HG02870 (cell line): ENCODE results near the gene DENND1C.

Source experiments
- ATAC-seq: cut with Tn5 transposase; IDR thresholded peaks from one replicate; pipeline ENCODE4 v1.9.1; 2021; ENCODE audit warnings: mild to moderate bottlenecking, moderate library complexity; ENCODE audit not compliant: unreplicated experiment

The DENND1C gene, protein sequence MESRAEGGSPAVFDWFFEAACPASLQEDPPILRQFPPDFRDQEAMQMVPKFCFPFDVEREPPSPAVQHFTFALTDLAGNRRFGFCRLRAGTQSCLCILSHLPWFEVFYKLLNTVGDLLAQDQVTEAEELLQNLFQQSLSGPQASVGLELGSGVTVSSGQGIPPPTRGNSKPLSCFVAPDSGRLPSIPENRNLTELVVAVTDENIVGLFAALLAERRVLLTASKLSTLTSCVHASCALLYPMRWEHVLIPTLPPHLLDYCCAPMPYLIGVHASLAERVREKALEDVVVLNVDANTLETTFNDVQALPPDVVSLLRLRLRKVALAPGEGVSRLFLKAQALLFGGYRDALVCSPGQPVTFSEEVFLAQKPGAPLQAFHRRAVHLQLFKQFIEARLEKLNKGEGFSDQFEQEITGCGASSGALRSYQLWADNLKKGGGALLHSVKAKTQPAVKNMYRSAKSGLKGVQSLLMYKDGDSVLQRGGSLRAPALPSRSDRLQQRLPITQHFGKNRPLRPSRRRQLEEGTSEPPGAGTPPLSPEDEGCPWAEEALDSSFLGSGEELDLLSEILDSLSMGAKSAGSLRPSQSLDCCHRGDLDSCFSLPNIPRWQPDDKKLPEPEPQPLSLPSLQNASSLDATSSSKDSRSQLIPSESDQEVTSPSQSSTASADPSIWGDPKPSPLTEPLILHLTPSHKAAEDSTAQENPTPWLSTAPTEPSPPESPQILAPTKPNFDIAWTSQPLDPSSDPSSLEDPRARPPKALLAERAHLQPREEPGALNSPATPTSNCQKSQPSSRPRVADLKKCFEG

DNA sequence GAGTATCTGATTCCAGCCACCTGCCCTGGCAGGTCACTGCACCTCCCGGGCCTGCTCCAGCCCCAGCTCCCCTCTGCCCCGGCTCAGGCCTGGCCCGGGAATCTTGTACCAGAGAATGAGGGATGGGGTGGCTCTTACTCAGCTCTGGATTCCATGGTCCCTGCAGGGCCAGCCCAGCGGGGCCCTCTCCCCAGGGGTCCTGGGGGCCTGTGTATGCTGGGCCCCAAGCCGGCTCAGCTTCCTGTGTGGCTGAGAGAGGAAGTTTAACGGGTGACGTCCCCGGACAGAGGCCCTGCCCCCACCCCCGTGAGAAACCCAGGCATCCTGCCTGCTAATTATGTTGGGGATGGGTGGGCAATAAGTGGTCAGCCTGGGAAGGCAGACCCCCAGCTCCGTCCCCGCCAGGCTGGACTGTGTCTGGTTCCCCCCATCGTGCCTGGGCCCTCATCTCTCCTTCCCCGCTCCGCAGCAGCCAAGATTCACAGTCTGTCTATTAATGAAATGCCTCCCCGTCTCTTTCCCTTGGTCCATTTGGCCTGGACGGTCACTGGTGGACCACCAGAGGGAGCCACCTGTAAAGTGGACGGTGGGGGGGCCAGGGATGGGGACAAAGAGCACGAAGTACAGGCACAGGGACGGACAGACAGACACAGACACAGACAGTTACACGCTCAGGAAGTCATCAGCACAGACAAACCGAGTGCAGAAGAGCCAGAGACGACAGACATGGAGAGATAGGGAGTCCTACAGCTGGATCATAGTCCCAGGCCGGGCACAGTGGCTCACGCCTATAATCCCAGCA, at the start of gene DENND1C:
DENND1C (minus strand) TSS at position 247 of the 802 bp plus-strand sequence; CDS start at position 155, 92 bp downstream.
- ATAC-seq, result no peak

DNA sequence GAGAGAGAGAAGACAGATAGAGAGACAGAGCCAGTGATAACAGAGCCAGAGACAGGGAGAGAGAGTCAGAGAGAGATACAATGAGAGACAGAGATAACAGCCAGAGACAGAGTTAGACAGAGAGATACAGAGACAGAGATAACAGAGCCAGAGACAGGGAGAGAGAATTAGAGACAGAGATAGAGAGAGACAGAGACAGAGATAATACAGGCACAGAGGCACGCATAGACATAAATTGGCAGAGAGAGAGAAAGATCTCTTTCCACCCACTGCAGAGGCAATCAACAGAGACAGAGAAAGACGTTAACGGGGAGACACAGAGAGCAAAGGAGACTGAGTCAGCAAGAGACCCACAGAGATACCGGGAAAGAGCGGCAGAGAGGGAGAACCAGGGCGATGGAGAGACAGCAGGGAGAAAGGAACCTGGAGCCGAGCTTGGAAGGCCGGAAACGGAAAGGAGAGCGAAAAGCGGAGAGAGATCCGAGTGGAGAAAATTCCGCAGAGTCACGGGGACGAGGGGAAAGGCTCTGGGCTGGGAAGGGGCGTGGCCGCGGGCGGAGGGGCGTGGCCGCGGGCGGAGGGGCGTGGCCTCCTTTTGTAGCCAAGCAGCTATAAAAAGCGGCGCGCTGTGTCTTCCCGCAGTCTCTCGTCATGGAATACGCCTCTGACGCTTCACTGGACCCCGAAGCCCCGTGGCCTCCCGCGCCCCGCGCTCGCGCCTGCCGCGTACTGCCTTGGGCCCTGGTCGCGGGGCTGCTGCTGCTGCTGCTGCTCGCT, 49.0 kb upstream of the DENND1C start, which contains the start of gene TNFSF9:
TNFSF9 (plus strand) TSS at position 641 of the 777 bp plus-strand sequence; CDS start at position 652, 11 bp downstream.
- peak; percentile 24 for ATAC-seq

DNA sequence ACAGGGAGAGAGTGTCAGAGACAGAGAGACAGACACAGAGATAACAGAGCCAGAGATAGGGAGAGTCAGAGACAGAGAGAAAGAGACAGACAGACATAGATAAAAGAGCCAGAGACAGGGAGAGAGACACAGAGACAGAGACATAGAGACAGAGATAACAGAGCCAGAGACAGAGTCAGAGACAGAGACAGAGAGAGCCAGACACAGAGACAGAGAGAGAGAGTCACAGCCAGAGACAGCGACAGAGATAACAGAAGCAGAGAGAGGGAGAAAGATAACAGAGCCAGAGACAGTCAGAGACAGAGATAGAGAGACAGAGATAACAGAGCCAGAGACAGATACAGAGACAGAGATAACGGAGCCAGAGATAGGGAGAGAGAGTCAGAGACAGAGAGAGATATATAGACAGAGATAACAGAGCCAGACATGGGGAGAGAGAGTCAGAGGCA, 48.4 kb upstream of the DENND1C start:
- ATAC-seq, result no peak

DNA sequence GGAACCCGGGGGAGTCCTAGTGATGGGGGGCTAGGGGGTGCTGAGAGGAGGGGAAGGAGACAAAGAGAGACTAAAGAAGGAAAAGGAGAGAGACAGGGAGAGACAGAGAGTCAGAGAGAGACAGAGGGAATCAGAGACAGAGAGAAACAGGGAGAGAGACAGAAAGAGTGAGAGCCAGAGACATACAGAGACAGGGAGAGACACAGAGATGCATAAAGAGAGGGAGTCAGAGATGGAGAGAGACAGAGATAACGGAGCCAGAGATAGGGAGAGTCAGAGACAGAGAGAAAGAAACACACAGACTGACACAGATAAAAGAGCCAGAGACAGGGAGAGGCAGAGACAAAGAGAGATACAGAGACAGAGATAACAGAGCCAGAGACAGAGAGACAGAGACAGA, 47.8 kb upstream of the DENND1C start:
- ATAC-seq, result no peak

DNA sequence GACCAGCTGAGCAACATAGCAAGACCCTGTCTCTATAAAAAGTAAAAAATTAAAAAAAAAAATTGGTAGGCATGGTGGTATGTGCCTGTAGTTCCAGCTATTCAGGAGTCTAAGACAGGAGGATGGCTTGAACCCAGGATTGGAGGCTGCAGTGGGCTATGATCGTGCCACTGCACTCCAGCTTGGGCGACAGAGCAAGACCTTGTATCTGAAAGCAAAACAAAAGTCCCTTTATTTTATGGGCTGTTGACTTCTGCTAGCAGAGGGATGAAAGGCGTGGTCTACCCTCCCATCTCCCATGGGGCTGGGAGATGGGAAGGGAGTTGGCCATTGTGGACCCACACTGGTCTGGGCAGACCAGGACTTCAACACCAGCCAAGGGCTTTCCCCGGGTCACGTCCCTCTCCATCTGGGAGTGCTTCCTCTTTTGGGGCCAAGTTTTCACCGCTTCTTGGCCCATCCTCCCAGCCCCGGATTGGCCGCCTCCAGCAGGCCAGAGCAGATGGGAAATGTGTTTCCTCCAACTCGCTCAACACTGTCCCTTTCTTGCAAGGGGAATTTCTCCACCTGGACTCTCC, 47.0 kb upstream of the DENND1C start:
- no peak for ATAC-seq

DNA sequence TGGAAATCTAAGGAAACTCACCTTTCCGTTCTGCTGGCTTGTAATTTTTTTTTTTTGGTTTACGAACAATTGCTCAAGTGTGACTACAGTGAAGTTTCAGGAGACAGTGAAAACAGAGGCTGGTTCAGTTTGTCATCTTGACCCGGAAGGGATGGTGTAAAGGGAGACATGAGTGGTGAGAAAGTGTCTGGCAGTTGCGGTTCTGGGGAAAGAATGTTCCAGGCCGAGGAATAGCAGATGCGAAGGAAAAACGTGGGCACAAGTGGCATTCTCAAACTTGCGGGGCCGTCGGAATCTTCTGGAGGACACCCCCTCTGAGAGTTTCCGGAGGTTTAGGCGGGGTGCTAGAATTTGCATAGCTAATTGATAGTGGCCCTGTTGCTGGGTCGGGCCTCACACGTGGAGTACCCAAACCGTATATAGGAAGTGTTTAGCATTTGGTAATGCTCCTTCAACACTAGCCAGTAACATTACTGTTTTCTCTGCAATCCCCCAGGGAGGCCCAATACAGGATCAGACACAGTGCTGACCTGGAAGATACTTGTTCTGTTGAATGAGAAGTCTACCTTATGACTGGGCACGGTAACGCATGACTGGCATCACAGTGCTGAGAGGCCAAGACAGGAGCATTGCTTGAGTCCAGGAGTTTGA, 46.4 kb upstream of the DENND1C start:
- ATAC-seq, result peak; percentile 35

DNA sequence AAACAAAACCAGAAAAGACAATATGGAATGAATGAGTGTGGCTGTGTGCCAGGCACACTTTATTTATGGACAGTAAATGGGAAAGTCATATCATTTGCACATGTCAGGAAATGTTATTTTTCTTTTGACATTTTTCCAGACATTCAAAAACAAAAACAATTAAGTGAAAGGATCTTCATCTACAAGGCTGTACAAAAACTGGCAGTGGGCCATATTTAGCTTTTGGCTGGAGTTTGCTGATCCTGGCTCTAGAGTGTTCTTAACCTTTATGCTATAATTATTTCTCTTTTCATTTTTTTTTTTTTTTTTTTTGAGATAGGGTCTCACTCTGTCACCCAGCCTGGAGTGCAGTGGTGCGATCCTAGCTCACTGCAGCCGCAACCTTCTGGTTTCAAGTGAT, 42.7 kb upstream of the DENND1C start:
- ATAC-seq, result no peak

DNA sequence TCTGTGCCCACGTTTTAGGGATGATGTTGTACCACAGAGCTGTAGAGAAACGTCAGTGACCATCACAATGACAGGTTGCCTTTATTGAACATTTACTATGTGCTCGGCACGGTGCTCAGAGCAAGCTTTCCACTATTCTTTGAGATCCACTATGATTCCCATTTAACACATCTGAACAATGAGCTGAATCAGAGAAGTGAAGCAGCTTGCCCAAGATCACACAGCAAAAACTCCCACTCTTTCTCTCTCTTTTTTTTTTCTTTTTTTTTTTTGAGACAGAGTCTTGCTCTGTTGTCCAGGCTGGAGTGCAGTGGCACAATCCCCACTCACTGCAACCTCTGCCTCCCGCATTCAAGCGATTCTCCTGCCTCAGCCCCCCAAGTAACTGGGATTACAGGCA, 41.1 kb upstream of the DENND1C start:
- no peak for ATAC-seq

DNA sequence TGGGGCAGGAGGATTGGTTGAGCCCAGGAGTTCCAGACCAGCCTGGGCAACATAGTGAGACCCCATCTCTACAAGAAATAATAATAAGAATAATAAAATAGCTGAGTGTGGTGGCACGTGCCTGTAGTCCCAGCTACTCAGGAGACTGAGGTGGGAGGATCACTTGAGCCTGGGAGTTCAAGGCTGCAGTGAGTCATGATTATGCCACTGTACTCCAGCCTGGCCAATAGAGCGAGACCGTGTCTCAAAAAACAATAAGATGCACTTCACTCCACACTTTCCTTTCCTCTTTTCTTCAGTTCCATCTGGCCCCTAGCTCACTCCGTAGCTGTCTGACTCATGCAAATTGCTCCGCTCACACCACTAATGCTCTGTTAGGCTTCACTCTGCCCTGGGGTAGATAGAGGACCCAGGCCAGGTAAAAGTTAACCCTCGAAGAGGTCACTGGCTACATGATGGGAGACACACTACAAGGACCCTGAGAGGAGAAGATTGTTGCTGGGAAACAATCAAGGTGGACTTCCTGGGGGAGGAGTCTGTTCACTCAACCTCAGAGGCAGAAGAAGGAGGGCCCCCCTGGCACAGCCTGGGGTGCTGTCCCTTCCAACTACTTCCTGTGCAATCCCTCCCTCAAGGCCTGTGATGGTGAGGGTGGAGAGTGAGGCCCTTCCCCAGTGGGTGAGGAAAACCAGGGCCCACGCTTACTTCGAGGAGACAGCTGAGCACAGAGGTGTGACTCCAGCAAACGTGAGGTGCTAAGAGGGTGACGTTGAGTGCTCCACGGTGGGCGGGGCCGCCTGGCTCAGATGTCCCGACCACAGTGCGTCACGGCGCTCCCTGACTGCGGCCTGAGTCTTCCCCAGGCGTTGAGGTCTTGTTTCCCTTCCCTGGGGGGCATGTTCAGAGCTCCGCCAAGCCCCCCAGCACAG, 40.4 kb upstream of the DENND1C start:
- peak; percentile 42 for ATAC-seq

DNA sequence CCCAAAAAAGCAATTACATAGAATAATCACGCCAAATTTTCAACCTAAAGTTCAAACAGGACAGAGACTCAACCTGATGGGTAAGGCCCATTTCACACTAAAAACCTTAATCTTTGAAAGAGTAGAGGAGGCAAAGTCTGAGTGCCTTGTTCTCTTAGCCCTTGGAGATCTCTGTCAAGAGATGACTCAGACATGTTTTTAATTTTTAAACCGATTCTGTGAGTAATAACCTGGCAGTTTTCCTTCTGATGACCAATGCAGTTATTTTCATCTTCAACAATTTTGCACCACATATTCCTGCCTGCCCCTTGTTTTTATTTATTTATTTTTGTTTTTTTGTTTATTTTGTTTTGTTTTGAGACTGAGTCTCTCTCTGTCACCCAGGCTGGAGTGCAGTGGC, 37.7 kb upstream of the DENND1C start:
- ATAC-seq, result no peak

DNA sequence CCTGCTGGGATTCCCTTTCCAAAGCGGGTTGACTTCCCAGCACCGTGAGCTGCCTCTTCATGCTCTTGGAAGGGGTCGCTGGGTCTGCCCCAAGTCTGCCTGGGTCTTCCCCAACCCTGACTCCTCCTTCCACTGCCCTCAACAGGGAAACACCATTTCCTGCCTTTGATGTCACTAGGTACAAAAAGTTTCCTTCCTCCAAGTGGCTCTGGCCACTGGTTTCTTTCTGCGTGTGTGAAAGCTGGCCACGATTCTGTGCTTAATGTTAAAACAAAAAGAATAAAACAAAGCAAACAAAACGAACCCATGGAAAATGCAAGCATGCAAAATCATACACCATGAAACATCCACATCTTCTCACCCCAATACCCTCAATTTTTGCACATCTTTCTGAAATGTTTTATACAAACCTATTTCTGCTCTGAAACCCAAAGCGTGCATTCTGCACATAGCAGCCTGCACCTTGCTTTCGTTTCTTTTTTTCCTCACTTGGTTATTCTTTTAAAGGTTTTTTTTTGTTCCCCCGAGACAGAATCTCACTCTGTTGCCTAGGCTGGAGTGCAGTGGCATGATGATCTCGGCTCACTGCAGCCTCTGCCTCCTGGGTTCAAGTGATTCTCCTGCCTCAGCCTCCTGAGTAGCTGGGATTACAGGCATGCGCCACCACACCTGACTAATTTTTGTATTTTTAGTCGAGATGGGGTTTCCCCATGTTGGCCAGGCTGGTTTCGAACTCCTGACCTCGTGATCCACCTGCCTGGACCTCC, 36.7 kb upstream of the DENND1C start:
- ATAC-seq, result no peak

DNA sequence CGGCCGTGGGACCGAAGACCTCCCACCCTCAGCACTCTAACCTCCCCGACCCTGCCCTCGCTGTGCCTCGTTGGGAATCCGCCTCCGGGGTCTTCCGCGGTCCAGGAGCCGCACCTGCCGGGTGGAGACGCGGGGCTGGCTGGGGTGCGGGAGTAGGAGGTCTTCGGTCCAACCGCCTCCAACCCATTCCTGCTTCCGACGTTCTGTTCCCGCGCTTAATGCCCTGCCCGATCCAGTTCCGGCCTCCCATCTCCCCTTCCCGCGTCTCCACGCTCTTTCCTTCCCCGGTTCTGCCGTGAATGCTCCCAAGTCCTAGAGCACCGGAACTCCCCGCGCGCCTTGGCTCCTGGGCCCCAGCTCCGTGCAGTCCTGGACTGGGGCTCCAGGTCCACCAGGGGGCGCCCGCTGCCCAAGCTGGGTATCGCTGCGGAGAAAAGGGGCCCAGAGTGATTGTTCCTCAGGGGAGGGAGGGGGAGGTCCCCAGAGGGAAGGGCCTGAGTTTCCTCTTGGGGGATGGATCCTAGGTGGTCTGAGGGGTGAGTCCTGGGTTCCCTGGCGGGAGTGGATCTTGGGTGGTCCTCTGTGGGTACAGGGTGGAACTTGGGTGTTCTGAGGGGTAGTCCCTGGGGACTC, 35.2 kb upstream of the DENND1C start:
- ATAC-seq, result peak; percentile 30

DNA sequence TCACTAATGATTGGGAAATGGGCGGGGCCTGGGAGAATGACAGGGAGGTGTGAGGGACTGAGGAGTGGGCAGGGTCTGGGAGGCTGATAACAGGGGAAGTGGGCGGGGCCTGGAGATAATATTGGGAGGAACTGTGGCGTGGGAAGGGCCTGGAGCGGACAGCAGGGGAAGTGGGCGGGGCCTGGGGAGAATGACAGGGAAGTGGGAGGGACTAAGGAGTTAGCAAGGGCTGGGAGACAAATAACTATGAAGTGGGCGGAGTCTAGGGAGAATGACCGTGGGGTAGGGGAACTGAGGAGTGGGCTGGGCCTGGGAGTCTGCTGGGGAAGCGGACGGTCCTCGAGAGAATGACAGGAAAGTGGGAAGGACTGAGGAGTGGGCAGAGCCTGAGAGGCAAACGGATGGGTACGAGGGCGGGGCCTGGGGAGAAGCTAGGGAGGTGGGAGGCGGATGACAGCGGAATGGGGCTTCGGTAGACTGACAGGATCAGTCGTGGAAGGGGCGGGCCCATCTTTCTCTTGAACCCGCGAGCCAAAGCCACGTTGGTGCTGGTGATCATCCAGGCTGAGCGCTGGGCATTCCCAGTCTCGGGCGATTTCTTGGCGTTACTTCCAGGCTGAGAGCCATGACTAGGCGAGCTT, 34.6 kb upstream of the DENND1C start:
- ATAC-seq, result peak; percentile 45

DNA sequence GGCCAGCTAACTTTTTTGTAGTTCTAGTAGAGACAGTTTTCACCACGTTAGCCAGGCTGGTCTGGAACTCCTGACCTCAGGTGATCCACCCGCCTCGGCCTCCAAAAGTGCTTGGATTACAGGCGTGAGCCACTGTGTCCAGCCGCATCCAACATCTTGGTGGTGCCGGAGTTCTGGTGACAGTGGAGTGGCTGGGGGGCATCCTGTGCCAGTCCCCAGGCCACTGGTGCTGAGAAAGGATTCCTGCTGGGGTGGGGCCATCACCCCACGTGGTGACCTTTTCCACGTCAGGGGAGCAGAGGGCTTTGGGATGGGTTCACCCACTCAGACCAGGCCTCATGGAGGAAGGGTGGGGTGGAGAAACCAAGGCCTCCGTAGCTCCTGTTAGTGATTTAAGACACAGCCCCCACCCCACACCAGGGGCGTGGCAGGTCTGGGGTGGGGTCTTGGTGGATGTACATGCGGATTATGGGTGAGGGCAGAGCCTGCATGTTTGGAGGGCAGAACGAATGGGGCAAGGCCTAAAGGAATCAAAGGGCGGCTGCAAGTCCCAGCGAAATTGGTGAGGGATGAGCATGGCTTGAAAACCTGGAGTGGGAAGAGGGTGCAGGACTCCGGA, 33.4 kb upstream of the DENND1C start:
- ATAC-seq, result no peak

DNA sequence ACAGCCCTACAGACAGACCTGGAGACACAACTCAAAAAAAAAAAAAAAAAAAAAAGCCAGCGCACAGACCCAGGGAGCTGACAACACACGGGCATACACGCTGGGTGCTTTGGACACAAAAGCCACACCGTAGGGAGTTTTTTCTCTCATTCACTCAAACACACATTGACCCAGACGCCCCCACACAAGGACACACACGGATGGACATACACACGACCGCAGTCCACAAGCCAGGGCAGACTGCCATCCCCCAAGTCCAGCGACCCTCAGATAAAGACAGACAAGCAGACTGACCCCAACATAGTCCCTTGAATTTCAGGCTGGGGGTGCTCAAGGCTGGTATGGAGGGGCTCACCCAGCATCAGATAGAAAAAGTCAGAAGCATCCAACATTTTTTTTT, 32.5 kb upstream of the DENND1C start:
- ATAC-seq, result no peak

DNA sequence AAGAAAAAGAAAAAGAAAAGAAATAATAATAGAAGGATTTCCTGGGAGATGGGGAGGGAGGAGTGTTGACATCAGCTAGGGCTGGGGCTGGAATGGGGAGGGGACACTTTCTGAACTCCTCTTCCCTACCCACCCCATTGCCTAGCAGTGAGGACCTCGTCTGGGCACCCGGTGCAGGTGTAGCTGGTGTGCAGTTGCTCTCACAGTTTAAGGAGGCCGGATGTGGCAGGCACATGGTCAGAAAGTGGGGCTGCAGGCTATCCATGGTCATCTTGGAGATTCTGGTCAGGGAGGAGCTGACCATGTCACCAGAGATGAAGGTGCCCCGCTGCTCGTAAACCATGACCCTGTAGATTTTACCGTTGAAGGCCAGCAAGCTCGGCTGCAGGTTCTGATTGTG, 29.0 kb upstream of the DENND1C start:
- ATAC-seq, result no peak
